Adrenal gland (tissue), 12 donors: ENCODE data around the gene USF2. TPM values are rescaled to one million over a fixed set of nuclear protein-coding genes. Genes with fewer than 3 reads are reported as not detected.

Source experiments
- DNase-seq, 7 donors: peaks; one replicate each; pipeline ENCODE4 v3.0.0-alpha.2; 2019 to 2020
- H3K27ac ChIP-seq, 5 donors: fragments of 200-600 bp; sonication (generic) in 4 of 5; 1 replicate in 3 of 5; 2 replicates in 2 of 5; pipeline versions ENCODE4 v1.5.1 to v1.8.0; 2016 to 2020; ENCODE audit warnings: mild to moderate bottlenecking in 1 of 5
- H3K27me3 ChIP-seq: fragments of 200-600 bp; 2 replicates; pipeline ENCODE4 v1.8.0; 2021
- H3K36me3 ChIP-seq, 2 donors: fragments of 200-600 bp; replicated peaks in 1 of 2; 1 replicate in 1 of 2; 2 replicates in 1 of 2; pipeline versions ENCODE4 v1.5.1 to v1.8.0; 2018 to 2022
- H3K4me1 ChIP-seq, 2 donors: fragments of 200-600 bp; replicated peaks in 1 of 2; 1 replicate in 1 of 2; 2 replicates in 1 of 2; pipeline versions ENCODE4 v1.5.1 to v1.8.0; 2018 to 2021
- H3K4me3 ChIP-seq, 4 donors: fragments of 200-600 bp; sonication (generic) in 3 of 4; one replicate each; pipeline ENCODE4 v1.5.1; 2016 to 2018
- H3K9me3 ChIP-seq, 3 donors: fragments of 200-600 bp; sonication (generic) in 1 of 3; replicated peaks in 1 of 3; 1 replicate in 2 of 3; 2 replicates in 1 of 3; pipeline versions ENCODE4 v1.5.1 to v1.8.0; 2016 to 2021
- CTCF ChIP-seq, 6 experiments: fragments of 450-650 bp in 4 of 6; fragments of 200-600 bp in 2 of 6; sonication (generic) in 1 of 6; IDR thresholded peaks; 1 replicate in 5 of 6; 2 replicates in 1 of 6; pipeline versions ENCODE4 v1.5.1 to v1.8.0; 2016 to 2021; ENCODE audit warnings: antibody characterized with exemption in 6 of 6, mild to moderate bottlenecking in 2 of 6, moderate library complexity in 1 of 6
- POLR2A ChIP-seq, 2 donors: fragments of 450-650 bp; IDR thresholded peaks; one replicate each; pipeline ENCODE4 v1.6.1; 2017; ENCODE audit warnings: antibody characterized with exemption in 2 of 2, mild to moderate bottlenecking in 2 of 2, moderate library complexity in 1 of 2
- WGBS, 4 donors: extraction: QIAGEN DNeasy Blood & Tissue Kit in 2 of 4; methylation state at CpG; one replicate each; pipeline versions ENCODE4 v1.1.5 to v1.1.7; 2013 to 2017; 5-methylcytosine and 5-hydroxymethylcytosine counted together
- intact Hi-C, 2 donors: fragments of 100-400 bp; cut with DNase I; formaldehyde crosslinking; loops; one replicate each; pipeline versions ENCODE4 v1.14.1 to v1.15.0; 2022 to 2023
- polyA plus RNA-seq, 3 donors: library from polyadenylated mRNA; stranded (reverse); fragments of 200-250 nt in 2 of 3; fragments of 350-450 nt in 1 of 3; fragmentation: Illumina TruSeq in 1 of 3; extraction: RNeasy Lipid Tissue Mini Kit (QIAGEN cat#74804) in 1 of 3; gene quantifications; one replicate each; pipeline ENCODE4 v1.2.3, GENCODE V29; 2013 to 2014
- total RNA-seq, 9 donors: library from RNA; depleted of rRNA in 4 of 9; stranded (reverse); fragments of >200 nt in 4 of 9; fragments of 120-200 nt in 1 of 9; fragmentation: NEBNext Ultra II Directional in 1 of 9; extraction: Animal tissue kit (Norgen Biotek cat#: 25700) in 1 of 9; gene quantifications; one replicate each; pipeline versions ENCODE4 v1.1.0 to v1.2.4, GENCODE V29; 2013 to 2023
- donor health status: healthy with polysubstance abuse.
- donor health status: Bipolar disorder and iron deficiency.
- donor health status: DM: yes; HTN: yes; CAD: no.
- donor health status: DM: no; HTN: no; CAD: no.
- donor health status: DM: no; HTN: no; CAD: no.
- donor health status: DM: yes; HTN: yes; CAD: no.

Gene USF2
- total and polyA plus RNA-seq, 12 donors = 50.6 to 302 (median 146) TPM

GRCh38 chr19:35300339-35300649 lies 31.5 kb downstream of the USF2 start:
- WGBS, 4 donors = 82 to 92% (median 85%) methylated on average over 4 to 10 of the region's 10 CpGs
- Histone ChIP-seq H3K27ac (no peak overlapping the region), H3K27me3 (no peaks in the 10 kb centered on the region), H3K4me3 (no peak overlapping the region), H3K36me3 (no peaks in the 10 kb centered on the region), H3K4me1 (no peaks in the 10 kb centered on the region), H3K9me3 (no peaks in the 10 kb centered on the region)
- no peak for DNase-seq
- intact Hi-C loops = no loop called here
- TF ChIP-seq CTCF (IDR thresholded peaks at IDR 0.05) = no peak
- no peak for TF ChIP-seq POLR2A (IDR thresholded peaks at IDR 0.05)

GRCh38 chr19:35301961-35302360 lies 33.2 kb downstream of the USF2 start:
- no peak for DNase-seq
- Histone ChIP-seq H3K27ac (no peak overlapping the region), H3K27me3 (no peaks in the 10 kb centered on the region), H3K9me3 (no peaks in the 10 kb centered on the region), H3K36me3 (no peaks in the 10 kb centered on the region), H3K4me1 (no peaks in the 10 kb centered on the region), H3K4me3 (no peak overlapping the region)
- intact Hi-C loops = no loop called here
- WGBS, 4 donors = 81 to 94% (median 89%) methylated on average over 1 to 2 of the region's 2 CpGs
- TF ChIP-seq POLR2A (IDR thresholded peaks at IDR 0.05) = no peak
- TF ChIP-seq CTCF (IDR thresholded peaks at IDR 0.05) = no peak

- DNase-seq = no peak
- Histone ChIP-seq H3K9me3 (no peaks in the 10 kb centered on the region), H3K27ac (no peak overlapping the region), H3K27me3 (no peaks in the 10 kb centered on the region), H3K4me1 (no peaks in the 10 kb centered on the region), H3K36me3 (no peaks in the 10 kb centered on the region), H3K4me3 (no peak overlapping the region)
- TF ChIP-seq CTCF (IDR thresholded peaks at IDR 0.05) = no peak
- no peak for TF ChIP-seq POLR2A (IDR thresholded peaks at IDR 0.05)
- intact Hi-C loops = no loop called here
- WGBS, 4 donors = 84 to 90% (median 88%) methylated on average over 15 to 16 of the region's 16 CpGs
Measured at GRCh38 chr19:35302446-35302845, 33.7 kb downstream of the USF2 start.

- Histone ChIP-seq H3K9me3 (no peaks in the 10 kb centered on the region), H3K36me3 (no peaks in the 10 kb centered on the region), H3K27me3 (no peaks in the 10 kb centered on the region), H3K27ac (no peak overlapping the region), H3K4me1 (no peaks in the 10 kb centered on the region), H3K4me3 (no peak overlapping the region)
- intact Hi-C loops = no loop called here
- WGBS, 4 donors = 85 to 90% (median 88%) methylated on average over 6 of the region's 6 CpGs
- DNase-seq = no peak
- TF ChIP-seq CTCF (IDR thresholded peaks at IDR 0.05) (no peak), POLR2A (IDR thresholded peaks at IDR 0.05) (no peak)
Measured at GRCh38 chr19:35303357-35303915, 34.7 kb downstream of the USF2 start.
